WTC11 (cell line): ENCODE data around the gene ZDHHC16. TPM values are rescaled to one million over a fixed set of nuclear protein-coding genes. Genes with fewer than 3 reads are reported as not detected.

ENCODE experiments used
- ATAC-seq: fragments of 200-7000 bp; cut with Tn5 transposase; 2 replicates; pipeline ENCODE4 v1.10.0; 2021; ENCODE audit warnings: mild to moderate bottlenecking, moderate library complexity
- CTCF ChIA-PET: fragments of 300-600 bp; sonication (Branson Sonifier 250); formaldehyde crosslinking; loops from one replicate; lab custom pipeline; 2021; ENCODE audit warnings: antibody characterized with exemption; lab: Charles Lee
- POLR2A ChIA-PET: fragments of 350-600 bp; sonication (Branson Sonifier 250); formaldehyde crosslinking; loops from one replicate; lab custom pipeline; 2021; ENCODE audit warnings: antibody characterized with exemption; lab: Charles Lee
- DNase-seq: peaks from one replicate; pipeline ENCODE4 v3.0.0; 2021; ENCODE audit warnings: low spot score
- H3K27ac Mint-ChIP-seq: 2 replicates; pipeline ENCODE4 v1.8.0; 2021; ENCODE audit warnings: mixed read lengths
- H3K27me3 Mint-ChIP-seq: 2 replicates; pipeline ENCODE4 v1.8.0; 2021; ENCODE audit warnings: low read depth, mild to moderate bottlenecking, moderate library complexity, mixed read lengths
- H3K36me3 Mint-ChIP-seq: 2 replicates; pipeline ENCODE4 v1.8.0; 2021; ENCODE audit warnings: mixed read lengths
- H3K4me1 Mint-ChIP-seq: 2 replicates; pipeline ENCODE4 v1.8.0; 2022; ENCODE audit warnings: mixed read lengths
- H3K4me3 Mint-ChIP-seq: 2 replicates; pipeline ENCODE4 v1.8.0; 2021; ENCODE audit warnings: mild to moderate bottlenecking, moderate library complexity, mixed read lengths
- H3K9me3 Mint-ChIP-seq: 2 replicates; pipeline ENCODE4 v1.8.0; 2021; ENCODE audit warnings: mixed read lengths
- CBFB ChIP-seq: sonication (generic); formaldehyde crosslinking; IDR thresholded peaks from 2 replicates; pipeline ENCODE4 v1.8.1; 2022; ENCODE audit warnings: mild to moderate bottlenecking, low read depth, missing genetic modification reagents
- CREM ChIP-seq: sonication (generic); formaldehyde crosslinking; IDR thresholded peaks from 2 replicates; pipeline ENCODE4 v1.8.1; 2022; ENCODE audit warnings: mild to moderate bottlenecking, missing genetic modification reagents, moderate library complexity
- EMX1 ChIP-seq: fragments of 250-450 bp; sonication (Bioruptor Pico); IDR thresholded peaks from 2 replicates; pipeline ENCODE4 v1.8.0; 2021; ENCODE audit warnings: mild to moderate bottlenecking
- GABPB1 ChIP-seq: sonication (generic); formaldehyde crosslinking; IDR thresholded peaks from 2 replicates; pipeline ENCODE4 v1.8.1; 2023; ENCODE audit warnings: mild to moderate bottlenecking, missing genetic modification reagents
- MAX ChIP-seq: sonication (generic); formaldehyde crosslinking; IDR thresholded peaks from 2 replicates; pipeline ENCODE4 v1.8.0; 2022; ENCODE audit warnings: mild to moderate bottlenecking, missing genetic modification reagents
- MXD4 ChIP-seq: fragments of 250-450 bp; sonication (Bioruptor Pico); IDR thresholded peaks from 2 replicates; pipeline ENCODE4 v1.8.0; 2021; ENCODE audit warnings: mild to moderate bottlenecking, moderate library complexity, borderline replicate concordance
- NFATC4 ChIP-seq: fragments of 250-450 bp; sonication (Bioruptor Pico); IDR thresholded peaks from 2 replicates; pipeline ENCODE4 v1.9.0; 2021; ENCODE audit warnings: mild to moderate bottlenecking
- NFYB ChIP-seq: sonication (generic); formaldehyde crosslinking; conservative IDR thresholded peaks from 2 replicates; pipeline ENCODE4 v1.8.0; 2022; ENCODE audit warnings: low read depth, missing genetic modification reagents
- RELA ChIP-seq: sonication (generic); formaldehyde crosslinking; IDR thresholded peaks from 2 replicates; pipeline ENCODE4 v1.8.1; 2022; ENCODE audit warnings: missing genetic modification reagents, mild to moderate bottlenecking, borderline replicate concordance
- SMAD3 ChIP-seq: sonication (generic); formaldehyde crosslinking; IDR thresholded peaks from 2 replicates; pipeline ENCODE4 v1.8.0; 2022; ENCODE audit warnings: missing genetic modification reagents, mild to moderate bottlenecking, borderline replicate concordance
- ZBTB21 ChIP-seq: sonication (generic); formaldehyde crosslinking; IDR thresholded peaks from 2 replicates; pipeline ENCODE4 v1.8.1; 2023; ENCODE audit warnings: mild to moderate bottlenecking, missing genetic modification reagents, borderline replicate concordance
- ZNF138 ChIP-seq: sonication (generic); formaldehyde crosslinking; conservative IDR thresholded peaks from 2 replicates; pipeline ENCODE4 v1.8.1; 2022; ENCODE audit warnings: mild to moderate bottlenecking, moderate library complexity, missing genetic modification reagents
- ZNF232 ChIP-seq: sonication (generic); formaldehyde crosslinking; IDR thresholded peaks from 2 replicates; pipeline ENCODE4 v1.8.0; 2022; ENCODE audit warnings: mild to moderate bottlenecking, missing genetic modification reagents
- ZNF317 ChIP-seq: sonication (generic); formaldehyde crosslinking; IDR thresholded peaks from 2 replicates; pipeline ENCODE4 v1.8.1; 2023; ENCODE audit warnings: low read depth, mild to moderate bottlenecking, moderate library complexity, missing genetic modification reagents, borderline replicate concordance
- ZNF396 ChIP-seq: fragments of 250-450 bp; sonication (Bioruptor Pico); IDR thresholded peaks from 2 replicates; pipeline ENCODE4 v1.8.0; 2021; ENCODE audit warnings: mild to moderate bottlenecking, moderate library complexity, borderline replicate concordance
- ZNF532 ChIP-seq: fragments of 250-450 bp; sonication (Bioruptor Pico); IDR thresholded peaks from 2 replicates; pipeline ENCODE4 v1.9.0; 2021; ENCODE audit warnings: mild to moderate bottlenecking, borderline replicate concordance
- total RNA-seq: library from RNA; stranded (reverse); gene quantifications from 3 replicates; pipeline ENCODE4 v1.2.3, GENCODE V29; 2021
- TF ChIP-seq, protein P1 (sequence below): sonication (generic); formaldehyde crosslinking; IDR thresholded peaks from 2 replicates; pipeline ENCODE4 v1.8.1; 2023; ENCODE audit warnings: mild to moderate bottlenecking, missing genetic modification reagents, moderate library complexity
- TF ChIP-seq, protein P2 (sequence below): fragments of 250-450 bp; sonication (Bioruptor Pico); IDR thresholded peaks from 2 replicates; pipeline ENCODE4 v1.8.0; 2021; ENCODE audit warnings: mild to moderate bottlenecking
- TF ChIP-seq, protein P3 (sequence below): sonication (generic); formaldehyde crosslinking; IDR thresholded peaks from 2 replicates; pipeline ENCODE4 v1.8.0; 2022; ENCODE audit warnings: missing genetic modification reagents
- TF ChIP-seq, protein P4 (sequence below): sonication (generic); formaldehyde crosslinking; IDR thresholded peaks from 2 replicates; pipeline ENCODE4 v1.8.1; 2023; ENCODE audit warnings: mild to moderate bottlenecking, missing genetic modification reagents, borderline replicate concordance

ZDHHC16 gene
- total RNA-seq, 1 experiment from 2014 or later = 44.4 TPM

- ChIA-PET POLR2A (no interaction called here), CTCF (no interaction called here)
- H3K27ac Mint-ChIP-seq = peak overlapping the region; percentile 94; the same call in 1 of the 2 replicates
- ATAC-seq (no peak), DNase-seq (no peak)
- H3K27me3 Mint-ChIP-seq = no peaks in the 10 kb centered on the region
- peaks cover 29% of the 10 kb centered on the region for H3K36me3 Mint-ChIP-seq
- H3K4me3 Mint-ChIP-seq = no peak overlapping the region
- no peak for TF ChIP-seq GABPB1
- TF ChIP-seq, protein P1, sequence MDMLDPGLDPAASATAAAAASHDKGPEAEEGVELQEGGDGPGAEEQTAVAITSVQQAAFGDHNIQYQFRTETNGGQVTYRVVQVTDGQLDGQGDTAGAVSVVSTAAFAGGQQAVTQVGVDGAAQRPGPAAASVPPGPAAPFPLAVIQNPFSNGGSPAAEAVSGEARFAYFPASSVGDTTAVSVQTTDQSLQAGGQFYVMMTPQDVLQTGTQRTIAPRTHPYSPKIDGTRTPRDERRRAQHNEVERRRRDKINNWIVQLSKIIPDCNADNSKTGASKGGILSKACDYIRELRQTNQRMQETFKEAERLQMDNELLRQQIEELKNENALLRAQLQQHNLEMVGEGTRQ (CRISPR knock-in tag) = no peak
- TF ChIP-seq MXD4 (CRISPR knock-in tag) = no peak
- no peak for TF ChIP-seq NFATC4 (CRISPR knock-in tag)
- no peak for TF ChIP-seq ZNF396
- no peak for TF ChIP-seq ZNF317
- TF ChIP-seq ZNF532 (CRISPR knock-in tag) = no peak
- no peak for TF ChIP-seq ZNF138 (CRISPR knock-in tag)
- TF ChIP-seq RELA (CRISPR knock-in tag) = no peak
- TF ChIP-seq ZBTB21 (CRISPR knock-in tag) = no peak
- no peak for TF ChIP-seq EMX1 (CRISPR knock-in tag)
- TF ChIP-seq, protein P2, sequence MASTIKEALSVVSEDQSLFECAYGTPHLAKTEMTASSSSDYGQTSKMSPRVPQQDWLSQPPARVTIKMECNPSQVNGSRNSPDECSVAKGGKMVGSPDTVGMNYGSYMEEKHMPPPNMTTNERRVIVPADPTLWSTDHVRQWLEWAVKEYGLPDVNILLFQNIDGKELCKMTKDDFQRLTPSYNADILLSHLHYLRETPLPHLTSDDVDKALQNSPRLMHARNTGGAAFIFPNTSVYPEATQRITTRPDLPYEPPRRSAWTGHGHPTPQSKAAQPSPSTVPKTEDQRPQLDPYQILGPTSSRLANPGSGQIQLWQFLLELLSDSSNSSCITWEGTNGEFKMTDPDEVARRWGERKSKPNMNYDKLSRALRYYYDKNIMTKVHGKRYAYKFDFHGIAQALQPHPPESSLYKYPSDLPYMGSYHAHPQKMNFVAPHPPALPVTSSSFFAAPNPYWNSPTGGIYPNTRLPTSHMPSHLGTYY (CRISPR knock-in tag) = no peak
- no peak for TF ChIP-seq SMAD3
- no peak for TF ChIP-seq MAX (CRISPR knock-in tag)
- no peak for TF ChIP-seq CBFB
- TF ChIP-seq NFYB (CRISPR knock-in tag) = no peak
- TF ChIP-seq ZNF232 (CRISPR knock-in tag) = no peak
- TF ChIP-seq, protein P3, sequence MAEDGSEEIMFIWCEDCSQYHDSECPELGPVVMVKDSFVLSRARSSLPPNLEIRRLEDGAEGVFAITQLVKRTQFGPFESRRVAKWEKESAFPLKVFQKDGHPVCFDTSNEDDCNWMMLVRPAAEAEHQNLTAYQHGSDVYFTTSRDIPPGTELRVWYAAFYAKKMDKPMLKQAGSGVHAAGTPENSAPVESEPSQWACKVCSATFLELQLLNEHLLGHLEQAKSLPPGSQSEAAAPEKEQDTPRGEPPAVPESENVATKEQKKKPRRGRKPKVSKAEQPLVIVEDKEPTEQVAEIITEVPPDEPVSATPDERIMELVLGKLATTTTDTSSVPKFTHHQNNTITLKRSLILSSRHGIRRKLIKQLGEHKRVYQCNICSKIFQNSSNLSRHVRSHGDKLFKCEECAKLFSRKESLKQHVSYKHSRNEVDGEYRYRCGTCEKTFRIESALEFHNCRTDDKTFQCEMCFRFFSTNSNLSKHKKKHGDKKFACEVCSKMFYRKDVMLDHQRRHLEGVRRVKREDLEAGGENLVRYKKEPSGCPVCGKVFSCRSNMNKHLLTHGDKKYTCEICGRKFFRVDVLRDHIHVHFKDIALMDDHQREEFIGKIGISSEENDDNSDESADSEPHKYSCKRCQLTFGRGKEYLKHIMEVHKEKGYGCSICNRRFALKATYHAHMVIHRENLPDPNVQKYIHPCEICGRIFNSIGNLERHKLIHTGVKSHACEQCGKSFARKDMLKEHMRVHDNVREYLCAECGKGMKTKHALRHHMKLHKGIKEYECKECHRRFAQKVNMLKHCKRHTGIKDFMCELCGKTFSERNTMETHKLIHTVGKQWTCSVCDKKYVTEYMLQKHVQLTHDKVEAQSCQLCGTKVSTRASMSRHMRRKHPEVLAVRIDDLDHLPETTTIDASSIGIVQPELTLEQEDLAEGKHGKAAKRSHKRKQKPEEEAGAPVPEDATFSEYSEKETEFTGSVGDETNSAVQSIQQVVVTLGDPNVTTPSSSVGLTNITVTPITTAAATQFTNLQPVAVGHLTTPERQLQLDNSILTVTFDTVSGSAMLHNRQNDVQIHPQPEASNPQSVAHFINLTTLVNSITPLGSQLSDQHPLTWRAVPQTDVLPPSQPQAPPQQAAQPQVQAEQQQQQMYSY (CRISPR knock-in tag) = no peak
- TF ChIP-seq, protein P4, sequence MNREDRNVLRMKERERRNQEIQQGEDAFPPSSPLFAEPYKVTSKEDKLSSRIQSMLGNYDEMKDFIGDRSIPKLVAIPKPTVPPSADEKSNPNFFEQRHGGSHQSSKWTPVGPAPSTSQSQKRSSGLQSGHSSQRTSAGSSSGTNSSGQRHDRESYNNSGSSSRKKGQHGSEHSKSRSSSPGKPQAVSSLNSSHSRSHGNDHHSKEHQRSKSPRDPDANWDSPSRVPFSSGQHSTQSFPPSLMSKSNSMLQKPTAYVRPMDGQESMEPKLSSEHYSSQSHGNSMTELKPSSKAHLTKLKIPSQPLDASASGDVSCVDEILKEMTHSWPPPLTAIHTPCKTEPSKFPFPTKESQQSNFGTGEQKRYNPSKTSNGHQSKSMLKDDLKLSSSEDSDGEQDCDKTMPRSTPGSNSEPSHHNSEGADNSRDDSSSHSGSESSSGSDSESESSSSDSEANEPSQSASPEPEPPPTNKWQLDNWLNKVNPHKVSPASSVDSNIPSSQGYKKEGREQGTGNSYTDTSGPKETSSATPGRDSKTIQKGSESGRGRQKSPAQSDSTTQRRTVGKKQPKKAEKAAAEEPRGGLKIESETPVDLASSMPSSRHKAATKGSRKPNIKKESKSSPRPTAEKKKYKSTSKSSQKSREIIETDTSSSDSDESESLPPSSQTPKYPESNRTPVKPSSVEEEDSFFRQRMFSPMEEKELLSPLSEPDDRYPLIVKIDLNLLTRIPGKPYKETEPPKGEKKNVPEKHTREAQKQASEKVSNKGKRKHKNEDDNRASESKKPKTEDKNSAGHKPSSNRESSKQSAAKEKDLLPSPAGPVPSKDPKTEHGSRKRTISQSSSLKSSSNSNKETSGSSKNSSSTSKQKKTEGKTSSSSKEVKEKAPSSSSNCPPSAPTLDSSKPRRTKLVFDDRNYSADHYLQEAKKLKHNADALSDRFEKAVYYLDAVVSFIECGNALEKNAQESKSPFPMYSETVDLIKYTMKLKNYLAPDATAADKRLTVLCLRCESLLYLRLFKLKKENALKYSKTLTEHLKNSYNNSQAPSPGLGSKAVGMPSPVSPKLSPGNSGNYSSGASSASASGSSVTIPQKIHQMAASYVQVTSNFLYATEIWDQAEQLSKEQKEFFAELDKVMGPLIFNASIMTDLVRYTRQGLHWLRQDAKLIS (CRISPR knock-in tag) = no peak
- TF ChIP-seq CREM (CRISPR knock-in tag) = no peak
- H3K4me1 Mint-ChIP-seq = peaks cover 21% of the 10 kb centered on the region
- no peaks in the 10 kb centered on the region for H3K9me3 Mint-ChIP-seq
These were observed 36.4 kb downstream of the ZDHHC16 start for GRCh38 chr10:97482381-97482780.
